SK-N-MC (cell line): ENCODE data around the gene REEP5.
"Not testable (repeated sequence)": the region's sequence is repeated elsewhere in the genome, so short reads cannot be mapped to it uniquely, and the experiment has no call there.

Source experiments
- DNase-seq: peaks from one replicate; pipeline ENCODE4 v3.0.0-alpha.2; 2011; ENCODE audit warnings: low read depth, low spot score
- H3K27ac ChIP-seq: fragments of 200-600 bp; sonication (generic); 2 replicates; pipeline ENCODE4 v1.5.1; 2016; ENCODE audit warnings: mixed run types
- H3K36me3 ChIP-seq: fragments of 200-600 bp; sonication (generic); 2 replicates; pipeline ENCODE4 v1.6.1; 2017; ENCODE audit warnings: antibody characterized with exemption, low read length, mixed read lengths; ENCODE audit not compliant: insufficient read depth
- H3K4me3 ChIP-seq: fragments of 200-600 bp; sonication (generic); 2 replicates; pipeline ENCODE4 v1.5.1; 2016
- H3K9ac ChIP-seq: fragments of 200-600 bp; sonication (generic); 2 replicates; pipeline ENCODE4 v1.8.0; 2017; ENCODE audit warnings: mixed run types, mixed read lengths; ENCODE audit not compliant: insufficient read length
- H3K9me3 ChIP-seq: fragments of 200-600 bp; sonication (generic); 2 replicates; pipeline ENCODE4 v1.6.1; 2017; ENCODE audit warnings: low read depth, mild to moderate bottlenecking, antibody characterized with exemption, low read length, moderate library complexity, mixed read lengths
- EZH2 ChIP-seq: fragments of 200-600 bp; sonication (generic); IDR thresholded peaks from one replicate; pipeline ENCODE4 v1.6.1; 2017; ENCODE audit warnings: antibody characterized with exemption
- FOXP2 ChIP-seq: optimal IDR thresholded peaks from 2 replicates; pipeline ENCODE3; 2011; ENCODE audit warnings: mild to moderate bottlenecking, moderate library complexity; ENCODE audit not compliant: insufficient read depth; ENCODE audit errors: extremely low read length, control extremely low read depth
- POLR2AphosphoS5 ChIP-seq: IDR thresholded peaks from 2 replicates; pipeline ENCODE4 v1.6.1; 2012; ENCODE audit warnings: mild to moderate bottlenecking, low read depth, low read length, borderline replicate concordance

The REEP5 gene

DNA sequence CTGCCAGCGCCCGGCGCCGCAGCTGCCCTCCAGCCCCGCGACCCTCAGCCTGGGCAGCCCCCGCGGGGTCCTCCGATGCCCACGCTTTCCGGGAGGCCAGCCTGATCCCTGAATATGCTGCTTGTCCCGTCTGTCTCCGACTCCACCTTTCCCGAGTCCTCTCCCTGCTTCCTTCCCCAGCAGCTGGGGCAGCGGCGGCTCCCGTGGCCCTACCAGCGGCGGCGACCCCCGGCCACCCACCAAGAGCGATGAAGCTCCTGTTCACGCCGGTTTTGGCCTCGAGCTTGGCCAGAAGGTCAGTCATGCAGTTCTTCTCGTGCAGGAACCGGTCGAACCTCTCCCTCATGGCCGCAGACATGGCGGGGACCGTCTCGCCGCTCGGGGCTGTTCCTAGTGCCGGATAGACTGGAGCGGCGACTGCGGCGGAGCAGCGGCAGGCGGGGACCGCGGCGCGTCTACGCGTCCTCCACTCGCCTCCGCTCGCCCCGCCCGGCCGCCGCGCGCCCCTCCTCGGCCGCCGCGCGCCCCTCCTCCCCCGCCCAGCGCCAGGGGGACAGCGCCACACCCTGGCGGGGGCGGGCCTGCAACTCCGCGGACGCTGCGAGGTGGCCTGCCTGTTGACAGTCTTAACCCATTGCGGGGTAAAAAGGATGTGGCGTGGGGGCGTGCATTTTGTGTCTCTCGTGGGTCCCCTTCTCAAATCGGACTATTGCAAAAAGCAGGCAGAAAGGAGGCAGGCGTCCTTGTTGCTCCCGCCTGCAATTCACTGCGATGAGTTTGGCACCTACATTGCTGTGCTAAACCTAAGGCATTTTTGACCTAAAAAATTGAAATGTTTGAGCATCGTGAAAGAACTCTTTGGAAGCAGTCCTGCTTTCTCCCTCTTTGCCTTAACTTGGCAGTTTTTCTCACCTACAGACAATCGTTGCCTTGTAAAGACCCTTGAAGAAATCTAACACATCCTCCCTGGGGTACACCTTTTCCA is at the start of gene REEP5:
TSS of gene REEP5 (minus strand) at position 395 of the 985 bp plus-strand sequence. CDS start at position 358, 37 bp downstream.
- peaks cover 27% of the 10 kb centered on the region for H3K36me3 ChIP-seq
- no peak within 1 kb of the TSS for H3K27ac ChIP-seq

DNA sequence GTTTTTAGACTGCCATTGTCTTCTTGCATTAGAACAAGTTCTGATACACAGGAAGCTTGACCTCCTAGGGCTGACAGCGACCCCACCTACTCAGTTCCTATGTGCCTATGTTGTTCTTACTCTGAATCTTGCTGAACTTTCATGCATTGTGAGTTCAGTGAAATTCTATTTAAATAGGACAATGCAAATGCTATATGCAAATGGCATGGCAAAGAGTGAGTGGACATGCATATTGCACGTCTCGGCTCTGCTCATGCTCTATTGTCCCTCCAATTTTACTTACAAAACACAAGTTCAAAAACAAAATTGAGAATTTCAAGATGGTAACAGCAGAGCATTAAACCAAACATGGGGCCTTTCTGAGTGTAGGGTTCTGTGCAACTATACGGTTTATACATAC is 49.2 kb upstream of the REEP5 start:
- TF ChIP-seq EZH2 (no peak), FOXP2 (no peak), POLR2AphosphoS5 (no peak)
- DNase-seq: no peak

More for the DNA sequence above, at the start of gene REEP5:
- Histone ChIP-seq H3K9me3 (no peaks in the 10 kb centered on the region), H3K4me3 (peak within 1 kb of the TSS; percentile 96), H3K9ac (peak within 1 kb of the TSS; percentile 78)
- TF ChIP-seq FOXP2: peak; percentile 84
- peak; percentile 84 for TF ChIP-seq POLR2AphosphoS5
- no peak for TF ChIP-seq EZH2
- no peak for DNase-seq

DNA sequence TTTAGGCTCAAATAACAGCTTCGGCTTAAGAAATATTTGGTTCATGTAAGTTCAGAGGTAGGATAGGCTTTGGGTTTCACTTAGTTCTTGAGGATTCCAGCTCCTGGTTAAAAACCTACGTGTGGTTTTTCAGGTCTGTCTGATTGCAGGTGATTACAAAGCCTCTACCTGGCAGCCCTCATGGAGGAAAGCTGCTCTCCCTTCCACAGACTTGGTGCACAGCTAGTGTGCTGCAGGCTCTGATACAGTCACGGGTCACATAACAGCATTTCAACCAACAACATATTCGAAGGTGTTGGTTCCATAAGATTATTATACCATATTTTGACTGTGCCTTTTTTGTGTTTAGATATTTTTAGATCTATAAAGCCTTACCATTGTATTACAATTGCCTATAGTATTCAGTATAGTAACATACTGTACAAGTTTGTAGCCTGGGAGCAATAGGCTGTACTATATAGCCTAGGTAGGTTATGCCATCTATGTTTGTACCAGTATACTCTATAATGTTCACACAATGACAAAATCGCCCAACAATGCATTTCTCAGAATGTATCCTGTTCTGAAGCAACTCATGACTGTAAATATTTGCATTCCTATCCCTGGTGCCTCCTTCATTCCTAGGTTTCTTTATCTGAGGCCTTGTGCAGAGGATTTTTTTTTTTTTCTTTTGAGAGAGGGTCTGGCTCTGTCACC is 46.5 kb upstream of the REEP5 start:
- Histone ChIP-seq H3K9me3 (no peaks in the 10 kb centered on the region), H3K4me3 (no peak overlapping the region), H3K27ac (no peak overlapping the region), H3K9ac (no peak overlapping the region), H3K36me3 (no peaks in the 10 kb centered on the region)
- DNase-seq: no peak
- TF ChIP-seq POLR2AphosphoS5 (no peak), EZH2 (no peak), FOXP2 (no peak)

More for the DNA sequence above, 49.2 kb upstream of the REEP5 start:
- H3K4me3 ChIP-seq: no peak overlapping the region
- no peaks in the 10 kb centered on the region for H3K9me3 ChIP-seq
- H3K9ac ChIP-seq: no peak overlapping the region
- no peak overlapping the region for H3K27ac ChIP-seq
- no peaks in the 10 kb centered on the region for H3K36me3 ChIP-seq

DNA sequence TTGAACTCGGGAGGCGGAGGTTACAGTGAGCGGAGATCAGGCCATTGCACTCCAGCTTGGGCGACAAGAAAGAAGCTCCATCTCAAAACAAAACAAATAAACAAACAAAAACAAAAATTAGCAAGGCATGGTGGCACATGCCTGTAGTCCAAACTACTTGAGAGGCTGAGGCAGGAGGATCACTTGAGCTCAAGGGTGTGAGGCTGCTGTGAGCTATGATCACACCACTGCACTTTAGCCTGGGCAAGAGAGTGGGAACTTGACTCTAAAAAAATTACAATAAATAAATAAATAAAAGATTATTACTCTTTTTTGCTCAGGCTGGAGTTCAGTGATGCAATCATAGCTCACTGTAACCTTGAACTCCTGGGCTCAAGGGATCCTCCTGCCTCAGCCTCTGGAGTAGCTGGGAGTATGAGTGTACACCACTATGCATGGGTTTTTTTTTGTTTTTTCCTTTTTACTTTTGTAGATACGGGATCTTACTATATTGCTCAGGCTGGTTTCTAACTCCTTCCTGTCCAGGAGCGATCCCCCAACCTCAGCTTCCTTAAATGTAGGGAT is 45.6 kb upstream of the REEP5 start:
- Histone ChIP-seq H3K36me3 (no peaks in the 10 kb centered on the region), H3K4me3 (no peak overlapping the region), H3K9ac (no peak overlapping the region), H3K9me3 (no peaks in the 10 kb centered on the region), H3K27ac (no peak overlapping the region)
- TF ChIP-seq POLR2AphosphoS5 (no peak), EZH2 (no peak), FOXP2 (no peak)
- no peak for DNase-seq

DNA sequence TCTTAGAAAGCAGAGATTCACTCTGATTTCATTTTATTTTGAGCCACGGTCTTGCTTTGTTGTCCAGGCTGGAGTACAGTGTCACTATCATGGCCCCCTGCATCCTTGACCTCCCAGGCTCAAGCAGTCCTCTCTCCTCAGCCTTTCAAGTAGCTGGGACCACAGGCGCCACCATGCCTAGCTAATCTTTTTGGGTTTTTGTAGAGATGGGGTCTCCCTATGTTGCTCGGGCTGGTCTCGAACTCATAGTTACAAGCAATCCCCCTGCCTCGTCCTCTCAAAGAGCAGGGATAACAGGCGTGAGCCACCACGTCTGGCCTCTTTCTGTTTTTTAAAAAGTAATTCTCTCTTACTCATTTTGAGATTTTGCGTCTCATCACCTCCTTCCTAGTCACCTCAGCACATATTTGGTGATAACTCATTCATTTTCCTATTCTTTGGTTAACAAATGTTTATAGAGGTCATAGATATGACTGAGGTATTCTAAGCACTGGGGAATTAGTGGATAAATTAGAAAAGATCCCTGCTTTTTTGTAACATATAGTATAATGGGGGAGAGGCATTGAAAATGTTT is 43.8 kb upstream of the REEP5 start:
- no peak overlapping the region for H3K27ac ChIP-seq
- DNase-seq: no peak
- no peaks in the 10 kb centered on the region for H3K36me3 ChIP-seq
- H3K4me3 ChIP-seq: no peak overlapping the region
- no peak overlapping the region for H3K9ac ChIP-seq
- no peaks in the 10 kb centered on the region for H3K9me3 ChIP-seq
- TF ChIP-seq EZH2 (no peak), POLR2AphosphoS5 (no peak), FOXP2 (no peak)

DNA sequence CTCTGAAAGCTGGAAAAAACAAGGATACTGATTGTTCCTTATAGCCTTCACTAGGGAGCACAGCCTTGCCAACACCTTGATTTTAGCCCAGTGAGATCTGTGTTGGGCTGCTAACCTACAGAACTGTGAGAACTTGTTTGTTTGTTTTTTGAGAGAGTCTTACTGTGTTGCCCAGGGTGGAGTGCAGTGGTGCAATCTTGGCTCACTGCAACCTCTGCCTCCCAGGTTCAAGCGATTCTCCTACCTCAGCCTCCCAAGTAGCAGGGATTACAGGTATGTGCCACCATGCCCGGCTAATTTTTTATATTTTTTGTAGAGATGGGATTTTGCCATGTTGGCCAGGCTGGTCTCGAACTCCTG is 41.3 kb upstream of the REEP5 start:
- not testable (repeated sequence) for DNase-seq, H3K27ac ChIP-seq, H3K9ac ChIP-seq, H3K4me3 ChIP-seq, H3K9me3 ChIP-seq, H3K36me3 ChIP-seq

DNA sequence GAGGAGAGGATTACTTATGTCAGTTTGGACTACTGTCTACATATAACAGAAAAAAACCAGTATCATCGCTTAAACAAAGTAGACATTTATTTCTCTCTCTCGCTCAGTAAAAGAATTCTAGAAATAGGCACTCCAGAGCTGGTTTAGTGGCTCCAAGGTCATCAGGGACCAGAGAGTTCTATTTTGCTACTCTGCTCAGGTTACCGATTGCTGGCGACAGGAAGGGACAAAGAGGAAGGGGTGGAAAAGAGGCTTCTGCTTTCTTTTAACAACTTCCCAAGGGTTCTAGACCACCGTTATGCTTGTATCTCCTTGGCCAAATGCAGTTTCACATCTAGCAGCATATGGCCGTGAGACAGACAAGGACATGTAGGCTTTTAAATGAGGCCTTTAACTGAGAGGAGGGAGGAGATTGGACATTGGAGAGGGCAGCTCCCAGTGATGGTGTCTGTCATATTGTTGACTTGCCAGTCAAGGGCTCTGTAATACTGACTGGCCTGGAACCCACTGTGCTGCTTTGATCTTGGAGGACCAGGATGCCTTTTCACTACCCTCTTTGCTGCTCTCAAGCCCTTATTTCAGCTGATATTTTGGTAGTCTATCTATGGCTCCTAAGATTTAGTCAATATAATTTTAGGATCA is 39.0 kb upstream of the REEP5 start:
- no peaks in the 10 kb centered on the region for H3K9me3 ChIP-seq
- H3K4me3 ChIP-seq: no peak overlapping the region
- no peak overlapping the region for H3K9ac ChIP-seq
- DNase-seq: no peak
- H3K27ac ChIP-seq: no peak overlapping the region
- no peaks in the 10 kb centered on the region for H3K36me3 ChIP-seq
- TF ChIP-seq FOXP2: no peak
- no peak for TF ChIP-seq POLR2AphosphoS5
- TF ChIP-seq EZH2: no peak

DNA sequence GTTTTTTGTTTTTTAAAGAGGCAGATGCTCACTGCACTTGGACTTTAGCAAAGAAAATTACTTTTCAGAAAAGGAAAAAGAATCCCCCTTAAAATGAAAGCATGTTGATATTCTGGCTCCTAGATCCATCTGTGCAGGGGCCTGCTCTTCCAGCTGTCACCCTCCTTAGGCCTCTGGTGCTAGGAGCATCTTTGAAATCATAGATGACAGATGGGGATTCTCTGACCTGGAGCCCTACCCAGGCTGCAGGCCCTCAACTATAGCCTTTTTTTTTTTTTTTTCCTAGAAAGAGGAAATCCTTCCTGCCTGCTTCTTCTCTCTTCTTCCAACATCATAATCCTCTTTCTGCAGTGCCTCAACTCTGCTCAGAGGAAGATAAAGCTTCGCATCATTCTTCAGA is 38.3 kb upstream of the REEP5 start:
- Histone ChIP-seq H3K27ac (no peak overlapping the region), H3K36me3 (no peaks in the 10 kb centered on the region), H3K4me3 (no peak overlapping the region), H3K9me3 (no peaks in the 10 kb centered on the region), H3K9ac (no peak overlapping the region)
- TF ChIP-seq POLR2AphosphoS5 (no peak), FOXP2 (no peak), EZH2 (no peak)
- DNase-seq: no peak

DNA sequence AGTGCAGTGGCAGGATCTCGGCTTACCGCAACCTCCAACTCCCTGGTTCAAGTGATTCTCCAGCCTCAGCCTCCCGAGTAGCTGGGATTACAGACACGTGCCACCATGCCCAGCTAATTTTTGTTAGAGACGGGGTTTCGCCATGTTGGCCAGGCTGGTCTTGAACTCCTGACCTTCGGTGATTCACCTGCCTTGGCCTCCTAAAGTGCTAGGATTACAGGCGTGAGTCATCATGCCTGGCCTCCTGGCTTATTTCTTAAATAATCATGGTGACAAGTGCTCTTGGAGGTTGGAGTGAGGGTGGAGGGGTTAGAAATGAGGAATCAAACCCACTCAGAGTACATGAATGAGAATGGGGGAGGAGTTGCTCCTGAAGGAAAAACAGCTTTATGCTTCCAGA is 37.8 kb upstream of the REEP5 start:
- not testable (repeated sequence) for DNase-seq, H3K9ac ChIP-seq, H3K27ac ChIP-seq, H3K36me3 ChIP-seq, H3K4me3 ChIP-seq, H3K9me3 ChIP-seq
